ENCODE data around the gene PPFIA1.
"Not testable (repeated sequence)": the region's sequence is repeated elsewhere in the genome, so short reads cannot be mapped to it uniquely, and the experiment has no call there.

The PPFIA1 gene

GRCh38 chr11:70328556-70328955, 58.1 kb downstream of the PPFIA1 start:
- Histone ChIP-seq H3K36me3 (ENCODE audit: insufficient read depth, low read length) (peaks cover 70% of the 10 kb centered on the region), H3K9ac (ENCODE audit: insufficient read length) (no peak overlapping the region), H3K27ac (no peak overlapping the region), H3K9me3 (ENCODE audit: low read depth, low read length) (no peaks in the 10 kb centered on the region), H3K4me3 (no peak overlapping the region)
- TF ChIP-seq POLR2AphosphoS5 (IDR thresholded peaks at IDR 0.05; ENCODE audit: borderline replicate concordance, low read depth, low read length) (no peak), FOXP2 (optimal IDR thresholded peaks at IDR 0.05; ENCODE audit: control extremely low read depth, extremely low read length, insufficient read depth) (no peak), EZH2 (IDR thresholded peaks at IDR 0.05) (no peak)
- DNase-seq (ENCODE audit: low read depth, low spot score): no peak

GRCh38 chr11:70331320-70331843, 60.9 kb downstream of the PPFIA1 start:
- H3K9me3 ChIP-seq (ENCODE audit: low read depth, low read length); DNase-seq (ENCODE audit: low read depth, low spot score); H3K9ac ChIP-seq (ENCODE audit: insufficient read length); H3K27ac ChIP-seq; H3K4me3 ChIP-seq: not testable (repeated sequence)
- peaks cover 89% of the 10 kb centered on the region for H3K36me3 ChIP-seq (ENCODE audit: insufficient read depth, low read length)

GRCh38 chr11:70331901-70332300, 61.4 kb downstream of the PPFIA1 start:
- Histone ChIP-seq H3K4me3 (no peak overlapping the region), H3K9me3 (ENCODE audit: low read depth, low read length) (no peaks in the 10 kb centered on the region), H3K9ac (ENCODE audit: insufficient read length) (no peak overlapping the region), H3K36me3 (ENCODE audit: insufficient read depth, low read length) (peaks cover 89% of the 10 kb centered on the region), H3K27ac (no peak overlapping the region)
- TF ChIP-seq EZH2 (IDR thresholded peaks at IDR 0.05) (no peak), FOXP2 (optimal IDR thresholded peaks at IDR 0.05; ENCODE audit: control extremely low read depth, extremely low read length, insufficient read depth) (no peak), POLR2AphosphoS5 (IDR thresholded peaks at IDR 0.05; ENCODE audit: borderline replicate concordance, low read depth, low read length) (no peak)
- no peak for DNase-seq (ENCODE audit: low read depth, low spot score)

GRCh38 chr11:70332567-70332966, 62.1 kb downstream of the PPFIA1 start:
- Histone ChIP-seq H3K9me3 (ENCODE audit: low read depth, low read length) (no peaks in the 10 kb centered on the region), H3K4me3 (no peak overlapping the region), H3K9ac (ENCODE audit: insufficient read length) (no peak overlapping the region), H3K36me3 (ENCODE audit: insufficient read depth, low read length) (peaks cover 90% of the 10 kb centered on the region), H3K27ac (no peak overlapping the region)
- no peak for TF ChIP-seq FOXP2 (optimal IDR thresholded peaks at IDR 0.05; ENCODE audit: control extremely low read depth, extremely low read length, insufficient read depth)
- TF ChIP-seq POLR2AphosphoS5 (IDR thresholded peaks at IDR 0.05; ENCODE audit: borderline replicate concordance, low read depth, low read length): no peak
- no peak for TF ChIP-seq EZH2 (IDR thresholded peaks at IDR 0.05)
- DNase-seq (ENCODE audit: low read depth, low spot score): no peak

GRCh38 chr11:70333261-70333660, 62.8 kb downstream of the PPFIA1 start:
- Histone ChIP-seq H3K27ac (no peak overlapping the region), H3K9ac (ENCODE audit: insufficient read length) (no peak overlapping the region), H3K36me3 (ENCODE audit: insufficient read depth, low read length) (peaks cover 90% of the 10 kb centered on the region), H3K9me3 (ENCODE audit: low read depth, low read length) (no peaks in the 10 kb centered on the region), H3K4me3 (no peak overlapping the region)
- no peak for TF ChIP-seq POLR2AphosphoS5 (IDR thresholded peaks at IDR 0.05; ENCODE audit: borderline replicate concordance, low read depth, low read length)
- no peak for TF ChIP-seq EZH2 (IDR thresholded peaks at IDR 0.05)
- no peak for TF ChIP-seq FOXP2 (optimal IDR thresholded peaks at IDR 0.05; ENCODE audit: control extremely low read depth, extremely low read length, insufficient read depth)
- no peak for DNase-seq (ENCODE audit: low read depth, low spot score)

GRCh38 chr11:70334351-70334995, 64.0 kb downstream of the PPFIA1 start:
- Histone ChIP-seq H3K4me3 (no peak overlapping the region), H3K9ac (ENCODE audit: insufficient read length) (no peak overlapping the region), H3K27ac (no peak overlapping the region), H3K36me3 (ENCODE audit: insufficient read depth, low read length) (peaks cover 93% of the 10 kb centered on the region), H3K9me3 (ENCODE audit: low read depth, low read length) (no peaks in the 10 kb centered on the region)
- DNase-seq (ENCODE audit: low read depth, low spot score): no peak
- TF ChIP-seq EZH2 (IDR thresholded peaks at IDR 0.05) (no peak), POLR2AphosphoS5 (IDR thresholded peaks at IDR 0.05; ENCODE audit: borderline replicate concordance, low read depth, low read length) (no peak), FOXP2 (optimal IDR thresholded peaks at IDR 0.05; ENCODE audit: control extremely low read depth, extremely low read length, insufficient read depth) (no peak)

- H3K36me3 ChIP-seq (ENCODE audit: insufficient read depth, low read length): peaks cover 92% of the 10 kb centered on the region
- no peak overlapping the region for H3K27ac ChIP-seq
- H3K9me3 ChIP-seq (ENCODE audit: low read depth, low read length): no peaks in the 10 kb centered on the region
- H3K4me3 ChIP-seq: no peak overlapping the region
- no peak for DNase-seq (ENCODE audit: low read depth, low spot score)
- H3K9ac ChIP-seq (ENCODE audit: insufficient read length): no peak overlapping the region
- TF ChIP-seq EZH2 (IDR thresholded peaks at IDR 0.05) (no peak), FOXP2 (optimal IDR thresholded peaks at IDR 0.05; ENCODE audit: control extremely low read depth, extremely low read length, insufficient read depth) (no peak), POLR2AphosphoS5 (IDR thresholded peaks at IDR 0.05; ENCODE audit: borderline replicate concordance, low read depth, low read length) (no peak)
Observed at GRCh38 chr11:70335511-70335910, 65.0 kb downstream of the PPFIA1 start.

- H3K9me3 ChIP-seq (ENCODE audit: low read depth, low read length): no peaks in the 10 kb centered on the region
- H3K27ac ChIP-seq: no peak overlapping the region
- H3K4me3 ChIP-seq: no peak overlapping the region
- no peak overlapping the region for H3K9ac ChIP-seq (ENCODE audit: insufficient read length)
- TF ChIP-seq EZH2 (IDR thresholded peaks at IDR 0.05): no peak
- no peak for TF ChIP-seq FOXP2 (optimal IDR thresholded peaks at IDR 0.05; ENCODE audit: control extremely low read depth, extremely low read length, insufficient read depth)
- TF ChIP-seq POLR2AphosphoS5 (IDR thresholded peaks at IDR 0.05; ENCODE audit: borderline replicate concordance, low read depth, low read length): no peak
- H3K36me3 ChIP-seq (ENCODE audit: insufficient read depth, low read length): peaks cover 79% of the 10 kb centered on the region
- no peak for DNase-seq (ENCODE audit: low read depth, low spot score)
Observed at GRCh38 chr11:70338594-70338993, 68.1 kb downstream of the PPFIA1 start.

- H3K9me3 ChIP-seq (ENCODE audit: low read depth, low read length): no peaks in the 10 kb centered on the region
- no peak overlapping the region for H3K27ac ChIP-seq
- H3K36me3 ChIP-seq (ENCODE audit: insufficient read depth, low read length): peaks cover 79% of the 10 kb centered on the region
- TF ChIP-seq FOXP2 (optimal IDR thresholded peaks at IDR 0.05; ENCODE audit: control extremely low read depth, extremely low read length, insufficient read depth) (no peak), EZH2 (IDR thresholded peaks at IDR 0.05) (no peak), POLR2AphosphoS5 (IDR thresholded peaks at IDR 0.05; ENCODE audit: borderline replicate concordance, low read depth, low read length) (no peak)
- DNase-seq (ENCODE audit: low read depth, low spot score): no peak
- H3K4me3 ChIP-seq: no peak overlapping the region
- H3K9ac ChIP-seq (ENCODE audit: insufficient read length): no peak overlapping the region
Observed at GRCh38 chr11:70339066-70339465, 68.6 kb downstream of the PPFIA1 start.

Measured in SK-N-MC (cell line).